BLaER1 (cell line): Measurements from ENCODE around the gene CDKL1.

Experiments
- H3K27ac ChIP-seq: shearing (Covaris generic); formaldehyde crosslinking; 2 replicates; pipeline ENCODE4 v1.8.1; 2022
- H3K27me3 ChIP-seq: shearing (Covaris generic); formaldehyde crosslinking; 2 replicates; pipeline ENCODE4 v1.8.1; 2022
- H3K36me3 ChIP-seq: shearing (Covaris generic); formaldehyde crosslinking; 2 replicates; pipeline ENCODE4 v1.8.1; 2022
- H3K4me1 ChIP-seq: shearing (Covaris generic); formaldehyde crosslinking; 2 replicates; pipeline ENCODE4 v1.8.1; 2022
- H3K4me2 ChIP-seq: shearing (Covaris generic); formaldehyde crosslinking; 2 replicates; pipeline ENCODE4 v1.8.1; 2022
- H3K4me3 ChIP-seq: shearing (Covaris generic); formaldehyde crosslinking; 2 replicates; pipeline ENCODE4 v1.8.1; 2022
- H3K9ac ChIP-seq: shearing (Covaris generic); formaldehyde crosslinking; 2 replicates; pipeline ENCODE4 v1.8.1; 2022
- H3K9me3 ChIP-seq: shearing (Covaris generic); formaldehyde crosslinking; 2 replicates; pipeline ENCODE4 v1.8.1; 2022
- H4K20me1 ChIP-seq: shearing (Covaris generic); formaldehyde crosslinking; 2 replicates; pipeline ENCODE4 v1.8.1; 2022
- Cebpa-rat ChIP-seq: shearing (Covaris generic); IDR thresholded peaks from 2 replicates; pipeline ENCODE4 v1.8.1; 2022

The CDKL1 gene

DNA sequence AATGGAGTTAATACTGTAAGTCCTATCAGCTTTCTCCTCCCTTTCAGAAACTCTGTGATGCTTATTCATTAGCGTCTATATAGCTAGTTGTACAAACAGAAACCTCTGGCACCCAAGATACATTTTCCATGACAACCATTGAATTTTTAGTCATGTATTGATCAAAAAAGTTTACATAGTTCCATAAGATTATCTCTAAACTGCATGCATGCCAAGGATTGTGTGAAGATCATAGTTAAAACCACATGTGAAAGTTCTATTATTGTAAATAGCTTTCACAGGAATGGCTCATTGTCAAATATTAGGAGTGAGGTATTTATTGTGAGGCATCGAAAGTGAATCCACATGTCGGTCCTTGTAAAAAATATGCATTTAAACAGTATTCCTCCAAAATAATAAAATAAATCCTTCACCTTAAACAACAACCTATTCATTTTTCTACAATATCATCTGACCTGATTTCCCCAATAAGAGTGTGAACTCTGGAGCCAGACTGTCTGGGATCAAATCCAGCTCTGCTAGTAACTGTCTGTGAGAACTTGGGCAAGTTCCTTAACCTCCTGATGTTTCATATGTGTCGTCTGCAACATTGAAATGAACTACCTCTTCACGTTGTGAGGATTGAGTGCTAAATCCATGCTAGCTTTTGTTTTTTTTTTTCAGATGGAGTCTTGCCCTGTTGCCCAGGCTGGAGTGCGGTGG, 10.6 kb upstream of the CDKL1 start:
- Histone ChIP-seq H3K4me1 (peaks cover 16% of the 10 kb centered on the region), H3K27ac (no peak overlapping the region), H3K36me3 (0 out of 2 replicates have a peak, but pooled peaks cover 10% of the 10 kb centered on the region), H3K9ac (no peak overlapping the region), H4K20me1 (no peaks in the 10 kb centered on the region), H3K27me3 (no peaks in the 10 kb centered on the region), H3K9me3 (peaks cover 31% of the 10 kb centered on the region), H3K4me3 (no peak overlapping the region), H3K4me2 (no peak overlapping the region)
- no peak for TF ChIP-seq Cebpa-rat

- no peak for TF ChIP-seq Cebpa-rat
- no peaks in the 10 kb centered on the region for H3K27me3 ChIP-seq
- H3K27ac ChIP-seq, result no peak overlapping the region
These were observed 6.7 kb upstream of the CDKL1 start for GRCh38 chr14:50403419-50403818.

GRCh38 chr14:50402965-50403364, 6.3 kb upstream of the CDKL1 start:
- H3K4me1 ChIP-seq, result peaks cover 28% of the 10 kb centered on the region
- H4K20me1 ChIP-seq, result no peaks in the 10 kb centered on the region
- H3K4me3 ChIP-seq, result no peak overlapping the region
- H3K36me3 ChIP-seq, result no peaks in the 10 kb centered on the region
- no peaks in the 10 kb centered on the region; the same call in 1 of the 2 replicates for H3K27me3 ChIP-seq
- no peak for TF ChIP-seq Cebpa-rat
- no peak overlapping the region for H3K9ac ChIP-seq
- no peak overlapping the region for H3K27ac ChIP-seq
- H3K9me3 ChIP-seq, result peaks cover 16% of the 10 kb centered on the region
- no peak overlapping the region for H3K4me2 ChIP-seq

More at GRCh38 chr14:50403419-50403818, 6.7 kb upstream of the CDKL1 start:
- Histone ChIP-seq H3K9me3 (peaks cover 20% of the 10 kb centered on the region), H3K4me2 (no peak overlapping the region), H4K20me1 (no peaks in the 10 kb centered on the region), H3K4me3 (no peak overlapping the region), H3K4me1 (peaks cover 28% of the 10 kb centered on the region), H3K36me3 (no peaks in the 10 kb centered on the region), H3K9ac (no peak overlapping the region)

DNA sequence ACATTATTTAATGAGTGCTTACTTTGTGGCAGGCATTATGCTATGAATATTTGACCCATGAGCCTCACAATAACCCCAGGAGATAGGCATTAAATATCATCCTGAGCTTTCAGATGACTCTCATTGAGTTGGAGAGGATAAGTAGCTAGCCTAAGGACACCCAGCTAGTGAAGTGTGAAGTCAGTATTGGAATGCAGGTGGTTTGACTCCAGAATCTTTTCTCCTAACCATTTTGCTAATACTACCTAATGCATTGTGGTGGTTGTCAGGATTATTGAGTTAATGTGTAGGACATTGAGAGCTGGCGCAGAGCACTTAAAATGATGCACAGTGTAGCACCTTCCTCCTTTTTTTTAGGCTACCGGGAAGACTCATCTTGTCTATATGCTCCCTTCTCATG, 3.8 kb upstream of the CDKL1 start:
- Histone ChIP-seq H3K9me3 (0 out of 2 replicates have a peak, but pooled peaks cover 8% of the 10 kb centered on the region), H4K20me1 (no peaks in the 10 kb centered on the region), H3K9ac (no peak overlapping the region), H3K4me3 (no peak overlapping the region), H3K4me1 (peaks cover 25% of the 10 kb centered on the region), H3K4me2 (no peak overlapping the region), H3K27ac (no peak overlapping the region), H3K27me3 (peaks cover 25% of the 10 kb centered on the region; the same call in 1 of the 2 replicates), H3K36me3 (no peaks in the 10 kb centered on the region)
- no peak for TF ChIP-seq Cebpa-rat

DNA sequence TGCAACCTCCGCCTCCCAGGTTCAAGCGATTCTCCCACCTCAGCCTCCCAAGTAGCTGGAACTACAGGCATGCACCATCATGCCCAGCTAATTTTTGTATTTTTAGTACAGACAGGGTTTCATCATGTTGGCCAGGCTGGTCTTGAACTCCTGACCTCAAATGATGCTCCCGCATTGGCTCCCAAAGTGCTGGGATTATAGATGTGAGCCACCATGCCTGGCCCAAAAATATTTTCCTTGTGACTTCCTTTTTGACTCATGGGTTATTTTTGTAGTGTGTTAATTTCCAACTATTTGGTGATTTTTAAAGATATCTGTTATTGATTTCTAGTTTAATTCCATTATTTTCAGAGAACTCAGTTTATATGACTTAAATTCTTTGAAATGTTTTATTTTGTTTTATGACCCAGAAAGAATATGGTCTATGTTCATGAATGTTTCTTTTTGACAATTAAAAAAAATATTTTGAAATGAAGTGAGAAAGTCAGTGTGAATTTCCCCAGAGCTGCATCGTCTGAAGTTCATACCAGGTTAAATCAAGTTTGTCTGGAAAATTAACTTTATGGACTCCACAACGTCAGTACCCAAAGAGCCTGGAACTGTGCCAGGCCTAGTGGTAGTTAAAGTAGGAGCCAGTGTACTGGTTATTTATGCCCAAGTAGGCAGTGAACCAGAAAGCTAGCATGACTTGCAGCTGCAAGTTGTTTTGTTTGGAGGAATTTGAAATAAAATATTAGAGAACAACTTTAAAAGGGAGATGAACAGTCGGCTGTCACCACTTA, 2.8 kb upstream of the CDKL1 start:
- Histone ChIP-seq H3K27me3 (peaks cover 25% of the 10 kb centered on the region; the same call in 1 of the 2 replicates), H3K27ac (no peak overlapping the region), H3K4me2 (peak overlapping the region; percentile 25), H3K4me3 (no peak overlapping the region), H3K9me3 (no peaks in the 10 kb centered on the region), H4K20me1 (no peaks in the 10 kb centered on the region), H3K9ac (no peak overlapping the region), H3K4me1 (peaks cover 25% of the 10 kb centered on the region), H3K36me3 (no peaks in the 10 kb centered on the region)
- TF ChIP-seq Cebpa-rat, result no peak

- H3K4me2 ChIP-seq, result no peak overlapping the region
- H4K20me1 ChIP-seq, result no peaks in the 10 kb centered on the region
- no peak overlapping the region for H3K9ac ChIP-seq
- H3K4me1 ChIP-seq, result peaks cover 25% of the 10 kb centered on the region
- no peak for TF ChIP-seq Cebpa-rat
- no peaks in the 10 kb centered on the region for H3K9me3 ChIP-seq
- H3K36me3 ChIP-seq, result no peaks in the 10 kb centered on the region
- no peak overlapping the region for H3K4me3 ChIP-seq
- no peak overlapping the region for H3K27ac ChIP-seq
- H3K27me3 ChIP-seq, result peaks cover 25% of the 10 kb centered on the region; the same call in 1 of the 2 replicates
These were observed 1.5 kb upstream of the CDKL1 start for GRCh38 chr14:50398189-50398580.

DNA sequence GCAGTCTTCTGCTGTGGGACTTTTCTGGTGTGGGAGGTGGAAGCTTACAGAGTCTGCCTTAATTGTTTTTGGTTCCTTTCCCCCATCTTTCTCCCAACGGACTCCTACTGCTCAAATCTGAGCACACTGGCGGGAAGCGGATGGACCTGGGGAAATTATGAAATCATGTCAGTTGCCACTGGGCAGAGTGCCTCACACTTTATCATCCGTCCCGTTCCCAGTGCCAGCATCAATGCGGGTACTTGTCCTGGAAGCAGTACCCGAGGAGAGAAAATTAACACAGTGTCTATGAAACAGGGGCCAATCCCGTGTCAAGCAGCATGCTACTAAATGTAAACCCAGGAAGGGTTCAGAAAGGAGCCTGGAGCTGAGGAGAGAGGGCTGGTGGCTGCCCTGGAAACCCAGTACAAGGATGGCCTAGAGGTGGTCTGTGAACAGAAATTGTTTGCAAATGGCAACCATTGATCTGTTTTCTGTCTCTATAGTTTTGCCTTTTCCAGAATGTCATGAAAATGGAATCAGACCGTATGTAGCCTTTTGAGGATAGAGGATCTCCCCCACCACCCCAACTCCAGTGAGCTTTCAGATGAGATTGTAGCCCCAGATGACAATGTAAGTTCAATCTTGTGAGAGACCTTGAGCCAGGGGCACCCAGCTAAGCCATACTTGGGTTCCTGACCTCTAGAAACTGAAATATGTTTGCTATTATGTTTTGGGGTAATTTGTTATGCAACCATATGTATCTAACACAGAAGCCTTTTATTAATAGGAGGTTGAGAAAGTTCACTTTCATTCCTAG, 908 bp upstream of the CDKL1 start:
- peak overlapping the region; percentile 99 for H3K4me2 ChIP-seq
- H3K4me1 ChIP-seq, result peaks cover 25% of the 10 kb centered on the region

GRCh38 chr14:50395448-50395847, 1.2 kb downstream of the CDKL1 start:
- no peak overlapping the region for H3K27ac ChIP-seq
- no peak overlapping the region for H3K9ac ChIP-seq
- H3K9me3 ChIP-seq, result no peaks in the 10 kb centered on the region
- peak overlapping the region; percentile 76; the same call in 1 of the 2 replicates for H3K4me3 ChIP-seq
- H3K36me3 ChIP-seq, result no peaks in the 10 kb centered on the region
- peak overlapping the region; percentile 99 for H3K4me2 ChIP-seq
- H4K20me1 ChIP-seq, result no peaks in the 10 kb centered on the region
- H3K27me3 ChIP-seq, result peaks cover 25% of the 10 kb centered on the region; the same call in 1 of the 2 replicates
- no peak for TF ChIP-seq Cebpa-rat
- H3K4me1 ChIP-seq, result peaks cover 25% of the 10 kb centered on the region

More for the DNA sequence above, 908 bp upstream of the CDKL1 start:
- peak overlapping the region; percentile 76 for H3K4me3 ChIP-seq
- no peak overlapping the region for H3K9ac ChIP-seq
- no peaks in the 10 kb centered on the region for H3K36me3 ChIP-seq
- H3K9me3 ChIP-seq, result no peaks in the 10 kb centered on the region
- peaks cover 25% of the 10 kb centered on the region; the same call in 1 of the 2 replicates for H3K27me3 ChIP-seq
- TF ChIP-seq Cebpa-rat, result no peak
- no peak overlapping the region for H3K27ac ChIP-seq
- H4K20me1 ChIP-seq, result no peaks in the 10 kb centered on the region

GRCh38 chr14:50394713-50395112, 2.0 kb downstream of the CDKL1 start:
- Histone ChIP-seq H3K9ac (no peak overlapping the region), H3K4me3 (no peak overlapping the region), H3K4me2 (no peak overlapping the region), H4K20me1 (no peaks in the 10 kb centered on the region), H3K27ac (no peak overlapping the region), H3K9me3 (no peaks in the 10 kb centered on the region), H3K4me1 (peaks cover 18% of the 10 kb centered on the region), H3K36me3 (no peaks in the 10 kb centered on the region), H3K27me3 (peaks cover 25% of the 10 kb centered on the region; the same call in 1 of the 2 replicates)
- TF ChIP-seq Cebpa-rat, result no peak
